GM21576 (cell line): Measurements from ENCODE around the gene R3HDM2.
A peak's percentile ranks its signal among the peaks of the same experiment; 100 is the strongest.

Experiments used
- ATAC-seq: cut with Tn5 transposase; IDR thresholded peaks from one replicate; pipeline ENCODE4 v1.9.1; 2021; ENCODE audit warnings: mild to moderate bottlenecking, moderate library complexity; ENCODE audit not compliant: unreplicated experiment

The R3HDM2 gene

DNA sequence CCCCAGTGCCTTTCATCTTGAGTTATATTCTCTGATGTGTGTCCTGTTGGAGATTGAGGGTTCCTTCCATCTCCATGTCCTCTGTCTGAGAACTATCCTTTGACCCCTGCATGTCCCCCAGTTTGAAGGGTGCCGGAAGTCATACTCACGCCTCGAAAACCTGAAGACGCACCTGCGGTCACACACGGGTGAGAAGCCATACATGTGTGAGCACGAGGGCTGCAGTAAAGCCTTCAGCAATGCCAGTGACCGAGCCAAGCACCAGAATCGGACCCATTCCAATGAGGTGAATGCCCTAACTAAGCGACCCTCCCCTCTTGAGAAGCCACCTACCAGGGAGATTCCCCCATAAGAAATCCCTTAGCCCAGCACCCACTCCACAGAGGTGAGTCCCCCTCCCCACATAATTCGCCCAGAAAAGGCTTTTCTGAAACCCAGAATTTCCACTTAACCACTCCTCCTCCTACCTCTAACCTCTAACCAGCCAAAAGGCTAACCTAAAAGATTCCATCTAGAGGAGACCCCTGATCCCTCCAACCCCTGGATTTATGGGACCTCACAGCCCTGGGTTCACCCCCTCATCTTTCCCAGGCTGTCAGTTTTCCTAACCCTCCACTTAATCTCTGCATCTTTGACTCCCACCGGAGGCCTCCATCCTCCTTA lies 36.5 kb upstream of the R3HDM2 start:
- no peak for ATAC-seq

DNA sequence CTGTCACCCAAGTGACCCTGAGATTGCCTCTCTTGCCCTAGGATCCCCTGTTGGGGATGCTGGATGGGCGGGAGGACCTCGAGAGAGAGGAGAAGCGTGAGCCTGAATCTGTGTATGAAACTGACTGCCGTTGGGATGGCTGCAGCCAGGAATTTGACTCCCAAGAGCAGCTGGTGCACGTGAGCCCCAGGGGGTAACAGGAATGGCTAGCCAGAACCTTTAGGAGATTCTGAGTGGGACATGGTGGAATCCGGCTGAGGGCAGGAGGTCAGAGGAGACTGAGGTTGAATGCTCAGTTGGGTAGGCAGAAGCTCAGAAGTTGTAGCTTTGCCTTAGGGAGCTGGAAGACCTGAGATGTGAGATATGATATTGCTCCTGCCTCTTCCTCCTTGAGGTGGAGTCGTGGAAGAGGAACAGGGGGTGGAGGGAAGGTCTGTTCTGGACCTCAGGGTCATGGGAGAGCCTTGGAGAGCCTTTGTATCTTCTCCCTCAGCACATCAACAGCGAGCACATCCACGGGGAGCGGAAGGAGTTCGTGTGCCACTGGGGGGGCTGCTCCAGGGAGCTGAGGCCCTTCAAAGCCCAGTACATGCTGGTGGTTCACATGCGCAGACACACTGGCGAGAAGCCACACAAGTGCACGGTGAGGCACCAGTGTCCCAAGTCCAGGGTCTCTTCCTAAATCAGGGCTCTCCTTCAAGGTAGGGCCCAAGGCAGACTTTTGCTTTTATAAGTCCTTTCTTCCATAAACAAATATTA lies 35.1 kb upstream of the R3HDM2 start:
- ATAC-seq: no peak

DNA sequence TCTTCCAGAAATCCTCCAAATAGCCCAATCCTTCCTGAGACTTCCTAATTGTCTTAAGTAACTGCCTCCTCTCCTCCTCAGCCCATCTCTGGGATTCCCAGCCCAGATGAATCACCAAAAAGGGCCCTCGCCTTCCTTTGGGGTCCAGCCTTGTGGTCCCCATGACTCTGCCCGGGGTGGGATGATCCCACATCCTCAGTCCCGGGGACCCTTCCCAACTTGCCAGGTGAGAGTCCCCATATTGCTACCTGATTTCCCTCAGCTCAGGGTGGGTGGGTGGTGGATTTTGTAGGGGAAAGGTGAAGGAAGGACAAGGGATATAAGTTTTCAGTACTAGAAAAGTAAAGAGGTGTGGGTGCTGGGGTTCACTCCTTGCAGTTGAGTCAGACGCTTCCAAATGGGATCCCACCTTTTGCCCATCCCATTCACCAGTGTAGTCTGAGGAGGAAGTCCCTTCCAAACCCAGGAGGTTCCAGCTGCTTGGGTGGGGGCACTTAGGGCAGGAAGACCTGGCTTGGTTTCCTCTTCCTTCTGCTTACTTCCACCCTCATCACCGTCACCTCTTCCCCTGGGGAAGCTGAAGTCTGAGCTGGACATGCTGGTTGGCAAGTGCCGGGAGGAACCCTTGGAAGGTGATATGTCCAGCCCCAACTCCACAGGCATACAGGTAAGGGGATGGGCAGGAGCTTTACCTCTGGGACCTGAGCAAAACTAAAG lies 34.3 kb upstream of the R3HDM2 start:
- no peak for ATAC-seq

DNA sequence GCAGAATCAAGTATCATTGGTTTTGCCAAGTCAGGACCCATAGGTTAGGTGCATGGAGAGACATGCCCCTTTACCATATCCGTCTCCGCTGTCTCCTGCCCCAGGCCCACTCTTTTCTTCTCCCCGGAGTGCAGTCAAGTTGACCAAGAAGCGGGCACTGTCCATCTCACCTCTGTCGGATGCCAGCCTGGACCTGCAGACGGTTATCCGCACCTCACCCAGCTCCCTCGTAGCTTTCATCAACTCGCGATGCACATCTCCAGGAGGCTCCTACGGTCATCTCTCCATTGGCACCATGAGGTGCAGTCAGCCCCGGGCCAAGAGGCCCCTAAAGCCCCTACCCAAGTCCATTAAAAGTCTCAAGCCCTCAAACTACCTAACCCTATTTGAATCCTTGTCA lies 33.7 kb upstream of the R3HDM2 start:
- no peak for ATAC-seq

DNA sequence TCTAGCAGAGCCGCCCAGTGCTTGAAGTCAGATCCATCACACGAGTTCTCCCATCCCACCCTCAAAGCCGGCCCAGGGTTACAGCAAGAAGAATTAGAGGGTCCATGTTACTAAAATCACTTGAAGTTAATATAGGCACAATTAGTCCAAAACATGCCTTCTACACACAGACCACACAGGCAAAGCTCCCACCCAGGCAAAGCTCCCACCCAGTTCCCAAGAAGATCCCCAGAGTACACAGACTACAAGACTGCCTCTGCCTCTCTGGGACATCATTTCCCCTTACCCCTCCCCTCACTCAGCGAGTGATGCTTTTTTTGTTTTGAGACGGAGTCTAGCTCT lies 32.0 kb upstream of the R3HDM2 start:
- no peak for ATAC-seq

DNA sequence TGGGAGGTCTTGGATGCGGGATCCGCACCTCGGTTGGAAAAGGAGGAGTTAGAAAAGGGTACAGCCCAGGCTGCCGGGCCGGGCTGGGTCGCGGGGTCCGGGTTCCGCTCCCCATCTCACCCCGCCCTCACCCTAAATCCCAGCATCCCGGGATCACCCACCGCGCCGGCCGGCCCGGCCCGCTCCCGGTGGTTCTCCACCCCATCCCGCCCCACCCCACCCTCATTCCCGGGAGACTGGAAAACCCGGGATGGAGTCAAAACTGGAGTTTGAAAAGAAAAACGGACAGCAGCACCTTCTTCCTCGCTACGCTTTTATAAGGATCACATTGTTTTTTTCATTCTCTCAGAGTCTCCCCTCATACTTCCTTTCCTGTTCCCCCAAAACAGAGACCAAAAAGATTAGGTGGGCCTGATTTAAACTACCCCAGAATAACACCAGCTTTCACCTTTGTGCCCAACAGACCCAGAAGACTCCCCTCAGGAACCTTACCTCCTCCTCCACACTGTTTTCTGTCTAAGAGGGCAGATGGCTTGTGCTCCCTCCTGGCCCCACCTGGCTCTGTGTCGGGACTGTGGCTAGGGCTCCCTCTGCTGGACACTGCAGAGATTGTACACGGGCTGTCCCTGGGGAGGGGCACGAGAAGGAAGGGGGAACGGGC lies 31.5 kb upstream of the R3HDM2 start:
- ATAC-seq: peak; percentile 69

DNA sequence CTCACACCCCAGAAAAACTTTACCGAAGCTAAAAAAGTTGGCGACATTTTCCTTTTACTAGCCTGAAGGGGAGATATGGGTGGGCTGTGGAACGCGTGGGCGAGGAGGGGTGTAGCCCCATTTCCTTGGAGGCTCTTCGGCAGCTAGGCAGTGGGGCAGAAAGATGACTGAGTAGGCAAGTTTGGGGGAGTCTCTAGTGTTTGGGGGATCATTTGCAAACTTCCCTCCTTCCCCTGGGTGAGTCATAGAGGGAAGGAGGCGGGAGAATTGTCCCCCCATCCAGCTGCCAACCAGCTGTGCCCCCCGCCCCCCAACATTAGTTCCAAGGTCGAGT lies 31.0 kb upstream of the R3HDM2 start:
- ATAC-seq: no peak

DNA sequence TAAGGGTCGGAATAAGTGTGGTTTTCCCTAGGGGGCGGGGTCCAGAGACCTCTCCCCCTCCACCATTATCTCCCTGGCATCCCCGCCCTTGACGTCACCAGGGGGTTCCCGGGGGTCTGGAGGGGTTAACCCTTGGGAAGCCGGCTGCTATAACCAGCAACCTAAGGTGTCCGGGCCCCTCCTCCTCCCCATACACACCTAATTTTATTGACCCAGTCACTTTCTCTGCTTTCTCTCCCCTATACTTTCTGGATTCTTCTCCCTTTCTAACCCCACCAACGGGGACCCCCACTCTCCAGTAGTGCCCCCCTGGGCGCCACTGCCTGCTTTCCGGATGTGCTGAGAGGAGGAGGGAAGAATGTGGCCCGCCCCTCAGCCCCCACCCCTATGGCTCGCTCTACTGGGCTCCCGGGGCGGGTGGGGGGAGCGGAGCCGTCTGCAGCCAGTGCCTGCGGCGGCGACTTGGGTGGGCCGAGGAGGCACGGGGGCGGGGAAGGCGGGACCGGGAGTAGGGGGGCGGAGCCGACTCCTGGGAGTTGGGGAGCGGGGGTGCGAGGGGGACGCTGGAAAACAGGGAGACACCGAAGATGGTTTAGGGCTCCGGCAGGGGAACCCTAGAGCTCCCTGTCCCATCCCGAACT lies 30.6 kb upstream of the R3HDM2 start:
- no peak for ATAC-seq

DNA sequence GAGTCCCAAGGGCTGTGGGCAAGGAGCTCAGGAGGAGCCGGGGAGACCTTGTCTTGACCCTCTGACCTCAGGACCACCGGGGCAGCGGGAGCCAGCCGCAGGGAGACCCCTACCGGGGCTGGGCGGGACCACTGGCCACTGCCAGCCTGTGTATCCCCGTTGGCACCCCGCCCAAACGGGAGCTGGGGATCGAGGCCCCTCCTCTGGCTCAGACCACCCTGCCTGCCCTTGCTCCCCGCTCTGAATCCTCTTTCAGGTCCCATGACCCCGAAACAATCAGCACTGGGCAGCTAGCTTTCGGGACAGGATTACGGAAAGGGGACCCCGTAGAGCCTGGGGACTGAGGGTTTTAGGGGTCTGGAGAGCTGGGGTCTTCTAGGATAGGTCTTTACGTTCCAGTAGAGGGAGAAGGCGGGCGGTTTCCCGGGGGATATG lies 30.0 kb upstream of the R3HDM2 start:
- no peak for ATAC-seq

DNA sequence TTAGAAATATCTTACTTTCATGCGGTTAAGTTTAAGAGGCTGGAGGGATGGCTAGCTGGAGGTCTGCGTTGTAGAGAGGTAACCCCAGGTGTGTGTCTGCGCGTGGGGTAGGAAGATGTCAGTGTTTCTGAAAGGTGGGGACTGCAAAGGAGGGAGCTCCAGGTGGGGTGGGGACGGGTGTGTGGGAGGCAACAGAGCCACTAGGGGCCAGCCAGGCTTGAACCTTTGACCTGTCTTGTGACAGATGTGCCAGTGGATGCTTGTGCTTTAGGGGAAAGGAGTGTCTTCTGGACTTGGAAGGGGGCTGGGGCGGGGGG lies 29.6 kb upstream of the R3HDM2 start:
- ATAC-seq: no peak

DNA sequence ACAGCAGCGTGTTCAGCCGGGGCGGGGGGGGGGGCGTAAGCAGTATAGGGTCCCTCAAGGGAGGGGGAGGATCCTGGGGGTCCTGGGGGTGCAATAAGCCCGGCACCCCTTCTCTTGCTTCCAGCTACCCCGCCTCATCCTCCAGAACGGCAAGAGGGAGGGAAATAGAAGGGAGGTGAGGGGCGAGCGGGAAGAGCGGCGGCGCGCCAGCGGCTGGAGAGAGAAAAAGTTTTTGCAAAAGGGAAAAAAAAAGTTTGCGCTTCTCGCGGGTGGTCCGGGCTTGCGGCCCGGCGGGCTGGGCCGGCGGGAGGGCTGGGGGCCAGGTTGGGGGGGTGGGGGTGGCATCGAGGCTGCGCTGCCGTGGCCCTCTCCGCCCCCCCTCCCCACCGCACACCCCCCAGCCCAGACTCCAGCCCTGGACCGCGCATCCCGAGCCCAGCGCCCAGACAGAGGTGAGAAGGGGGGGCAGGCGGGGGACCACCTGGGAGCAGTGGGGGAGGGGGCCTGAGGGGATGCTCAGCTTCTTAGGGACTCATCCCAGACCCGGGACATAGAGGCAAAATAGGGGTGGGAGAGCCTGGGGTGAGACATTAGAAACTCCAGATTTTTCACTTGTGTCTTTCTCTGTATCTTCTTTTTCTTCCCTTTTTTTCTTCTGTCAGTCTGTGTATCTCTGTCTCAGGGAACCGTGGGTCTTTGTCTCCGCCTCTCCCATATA lies 29.1 kb upstream of the R3HDM2 start, which contains the start of gene GLI1:
GLI1 (plus strand) TSS at position 36 of the 718 bp plus-strand sequence. CDS start 3,907 bp downstream, outside the sequence.
- no peak for ATAC-seq

DNA sequence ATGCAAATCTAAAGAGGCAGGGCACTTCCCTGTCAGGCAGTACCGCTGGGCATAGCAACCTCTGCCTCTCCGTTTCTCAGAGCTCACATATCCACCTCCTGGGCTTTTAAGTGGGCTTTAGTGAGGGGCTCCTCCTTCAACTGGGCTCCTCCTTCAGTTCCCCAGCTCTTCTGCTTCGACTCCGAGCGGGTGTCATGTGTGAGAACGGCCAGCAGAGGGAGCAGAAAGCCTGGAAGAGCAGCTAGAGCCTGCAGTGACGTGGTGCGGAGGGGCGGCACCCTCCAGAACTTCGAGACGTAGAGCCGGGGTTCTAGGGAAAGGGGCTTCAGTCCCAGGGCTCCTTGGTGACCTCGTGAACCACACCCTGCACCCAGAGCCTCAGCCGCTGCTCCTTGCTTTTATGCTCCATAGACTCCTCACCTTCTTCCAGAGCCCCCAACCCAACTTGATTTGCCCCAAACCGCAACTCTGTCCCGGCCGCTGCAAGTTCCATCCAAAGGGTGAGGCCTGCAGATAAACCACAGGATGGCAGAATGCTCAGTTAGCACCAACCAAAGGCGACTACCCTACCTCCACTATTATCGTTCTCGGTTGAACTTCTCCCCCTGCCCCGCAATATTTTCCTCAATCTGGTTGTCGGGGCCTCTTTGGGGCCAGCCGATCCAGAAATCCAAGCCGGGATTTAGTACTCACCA lies 28.4 kb upstream of the R3HDM2 start:
- ATAC-seq: peak; percentile 45

DNA sequence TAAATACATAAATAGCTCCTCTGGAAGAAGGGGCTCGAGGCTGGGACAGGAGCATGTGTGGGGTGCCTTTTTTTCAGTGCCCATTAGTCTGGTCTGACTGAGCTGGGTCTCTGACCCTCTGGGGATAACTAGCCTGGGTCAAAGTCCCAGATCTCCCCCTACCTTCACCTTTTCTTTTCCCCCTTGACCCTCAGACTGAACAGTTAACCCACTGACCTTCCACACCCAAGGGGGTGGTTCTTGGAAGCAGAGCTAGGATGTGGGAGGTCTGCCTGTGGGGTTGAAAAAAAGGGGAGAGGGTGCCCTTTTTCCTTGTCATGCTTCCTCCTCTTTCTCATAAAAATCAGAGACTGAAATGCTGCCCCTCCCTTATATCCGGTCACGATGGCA lies 27.8 kb upstream of the R3HDM2 start:
- no peak for ATAC-seq

DNA sequence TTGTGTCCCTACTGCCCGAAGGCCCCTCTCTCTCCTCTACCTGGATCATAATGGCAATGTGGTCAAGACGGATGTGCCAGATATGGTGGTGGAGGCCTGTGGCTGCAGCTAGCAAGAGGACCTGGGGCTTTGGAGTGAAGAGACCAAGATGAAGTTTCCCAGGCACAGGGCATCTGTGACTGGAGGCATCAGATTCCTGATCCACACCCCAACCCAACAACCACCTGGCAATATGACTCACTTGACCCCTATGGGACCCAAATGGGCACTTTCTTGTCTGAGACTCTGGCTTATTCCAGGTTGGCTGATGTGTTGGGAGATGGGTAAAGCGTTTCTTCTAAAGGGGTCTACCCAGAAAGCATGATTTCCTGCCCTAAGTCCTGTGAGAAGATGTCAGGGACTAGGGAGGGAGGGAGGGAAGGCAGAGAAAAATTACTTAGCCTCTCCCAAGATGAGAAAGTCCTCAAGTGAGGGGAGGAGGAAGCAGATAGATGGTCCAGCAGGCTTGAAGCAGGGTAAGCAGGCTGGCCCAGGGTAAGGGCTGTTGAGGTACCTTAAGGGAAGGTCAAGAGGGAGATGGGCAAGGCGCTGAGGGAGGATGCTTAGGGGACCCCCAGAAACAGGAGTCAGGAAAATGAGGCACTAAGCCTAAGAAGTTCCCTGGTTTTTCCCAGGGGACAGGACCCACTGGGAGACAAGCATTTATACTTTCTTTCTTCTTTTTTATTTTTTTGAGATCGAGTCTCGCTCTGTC lies 26.1 kb upstream of the R3HDM2 start:
- ATAC-seq: no peak

DNA sequence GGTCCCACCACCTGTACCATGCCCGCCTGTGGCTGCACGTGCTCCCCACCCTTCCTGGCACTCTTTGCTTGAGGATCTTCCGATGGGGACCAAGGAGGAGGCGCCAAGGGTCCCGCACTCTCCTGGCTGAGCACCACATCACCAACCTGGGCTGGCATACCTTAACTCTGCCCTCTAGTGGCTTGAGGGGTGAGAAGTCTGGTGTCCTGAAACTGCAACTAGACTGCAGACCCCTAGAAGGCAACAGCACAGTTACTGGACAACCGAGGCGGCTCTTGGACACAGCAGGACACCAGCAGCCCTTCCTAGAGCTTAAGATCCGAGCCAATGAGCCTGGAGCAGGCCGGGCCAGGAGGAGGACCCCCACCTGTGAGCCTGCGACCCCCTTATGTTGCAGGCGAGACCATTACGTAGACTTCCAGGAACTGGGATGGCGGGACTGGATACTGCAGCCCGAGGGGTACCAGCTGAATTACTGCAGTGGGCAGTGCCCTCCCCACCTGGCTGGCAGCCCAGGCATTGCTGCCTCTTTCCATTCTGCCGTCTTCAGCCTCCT lies 25.4 kb upstream of the R3HDM2 start:
- ATAC-seq: no peak

DNA sequence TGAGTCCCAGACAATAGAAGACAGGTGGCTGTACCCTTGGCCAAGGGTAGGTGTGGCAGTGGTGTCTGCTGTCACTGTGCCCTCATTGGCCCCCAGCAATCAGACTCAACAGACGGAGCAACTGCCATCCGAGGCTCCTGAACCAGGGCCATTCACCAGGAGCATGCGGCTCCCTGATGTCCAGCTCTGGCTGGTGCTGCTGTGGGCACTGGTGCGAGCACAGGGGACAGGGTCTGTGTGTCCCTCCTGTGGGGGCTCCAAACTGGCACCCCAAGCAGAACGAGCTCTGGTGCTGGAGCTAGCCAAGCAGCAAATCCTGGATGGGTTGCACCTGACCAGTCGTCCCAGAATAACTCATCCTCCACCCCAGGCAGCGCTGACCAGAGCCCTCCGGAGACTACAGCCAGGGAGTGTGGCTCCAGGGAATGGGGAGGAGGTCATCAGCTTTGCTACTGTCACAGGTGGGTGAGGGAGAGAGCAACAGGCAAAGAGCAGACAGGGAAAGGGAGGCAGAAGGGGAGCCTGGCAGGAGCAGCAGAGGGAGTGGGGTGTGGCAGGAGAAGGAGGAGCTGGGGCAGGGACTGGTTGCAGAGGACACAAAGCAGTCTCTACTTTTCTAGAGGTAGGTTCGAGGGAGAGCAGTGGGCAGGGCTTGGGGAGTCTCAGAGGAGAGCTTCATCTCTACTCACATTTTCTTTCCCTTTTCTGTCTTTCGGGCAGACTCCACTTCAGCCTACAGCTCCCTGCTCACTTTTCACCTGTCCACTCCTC lies 24.7 kb upstream of the R3HDM2 start:
- no peak for ATAC-seq

DNA sequence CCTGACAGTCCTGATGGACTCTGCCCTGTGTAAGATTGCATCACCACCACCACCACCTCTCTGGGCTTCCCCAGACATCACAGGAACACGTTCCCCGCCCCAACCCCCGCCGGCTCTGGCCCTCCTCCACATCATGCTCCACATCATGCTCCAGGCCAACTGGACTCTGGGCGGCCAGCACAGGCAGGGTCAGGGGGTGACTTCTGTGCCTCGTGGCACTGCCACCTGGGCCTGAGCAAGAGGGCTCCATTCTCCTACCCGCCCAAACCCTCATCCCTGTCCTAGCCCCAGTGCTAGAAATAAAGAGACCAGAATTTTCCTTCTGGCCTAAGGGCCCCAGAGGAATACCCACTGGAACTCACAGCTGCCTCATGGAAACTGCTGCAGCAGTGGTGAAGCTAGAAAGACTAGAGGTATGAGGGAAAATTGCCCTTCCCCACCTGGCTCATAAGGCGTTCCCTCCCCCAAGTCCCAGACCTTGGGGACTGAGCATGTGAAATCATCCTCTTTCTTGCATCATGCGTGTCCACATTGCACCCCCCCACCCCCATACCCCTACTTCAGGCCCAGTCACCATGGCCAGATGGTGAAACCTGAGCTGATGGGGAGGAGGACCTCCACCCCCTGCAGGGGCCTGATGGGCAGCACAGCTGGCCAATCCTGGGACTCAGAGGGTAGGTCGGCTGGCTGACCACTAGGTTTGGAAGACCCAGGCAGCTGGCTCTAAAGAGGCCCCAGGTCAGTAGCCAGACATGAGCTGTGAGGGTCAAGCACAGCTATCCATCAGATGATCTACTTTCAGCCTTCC lies 23.9 kb upstream of the R3HDM2 start, which contains the start of gene INHBE:
INHBE (plus strand) TSS at position 742 of the 808 bp plus-strand sequence. CDS start 230 bp downstream, outside the sequence.
- ATAC-seq: no peak
